GM21390 (cell line): Measurements from ENCODE around the gene DNAJA1.

Experiments used
- ATAC-seq: cut with Tn5 transposase; IDR thresholded peaks from one replicate; pipeline ENCODE4 v1.9.1; 2021; ENCODE audit not compliant: unreplicated experiment

Gene DNAJA1

DNA sequence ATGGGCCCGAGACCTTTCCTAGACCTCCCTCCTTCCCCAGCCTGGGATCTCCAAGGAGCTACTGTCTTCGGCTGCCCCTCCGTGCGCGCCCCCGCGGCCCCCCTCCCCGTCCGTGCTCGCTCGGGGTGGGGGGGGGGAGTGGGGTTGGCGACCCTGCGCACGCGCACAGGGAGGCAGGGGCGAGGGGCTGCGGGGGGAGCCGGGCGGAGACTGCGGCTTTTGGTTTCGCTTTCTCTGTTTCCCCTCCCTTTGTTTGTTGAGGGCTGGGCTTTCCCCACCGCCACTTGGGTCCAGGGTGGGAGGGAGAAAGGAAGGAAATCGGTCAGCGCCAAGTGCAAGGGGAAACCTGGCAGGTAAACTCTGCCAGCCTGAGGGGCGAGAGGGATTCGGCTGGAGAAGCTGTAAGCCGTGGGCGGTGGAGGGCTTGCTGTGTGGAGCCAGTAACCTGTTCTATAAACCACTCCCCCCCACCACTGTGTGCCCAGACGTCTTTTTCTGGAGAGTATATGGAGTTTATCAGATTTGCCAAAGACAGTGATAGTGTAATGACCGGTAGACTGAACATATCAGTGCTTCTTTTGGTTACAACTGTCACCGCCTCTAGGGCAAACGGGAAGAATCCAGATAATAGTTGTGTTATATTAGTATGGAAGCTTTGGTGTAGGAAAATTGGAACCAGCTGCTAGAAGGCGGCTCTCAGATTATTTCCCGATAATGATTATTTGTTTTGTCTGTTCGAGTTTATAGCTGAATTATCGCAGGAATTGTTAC, 684 bp downstream of the DNAJA1 start:
- ATAC-seq = peak; percentile 42

DNA sequence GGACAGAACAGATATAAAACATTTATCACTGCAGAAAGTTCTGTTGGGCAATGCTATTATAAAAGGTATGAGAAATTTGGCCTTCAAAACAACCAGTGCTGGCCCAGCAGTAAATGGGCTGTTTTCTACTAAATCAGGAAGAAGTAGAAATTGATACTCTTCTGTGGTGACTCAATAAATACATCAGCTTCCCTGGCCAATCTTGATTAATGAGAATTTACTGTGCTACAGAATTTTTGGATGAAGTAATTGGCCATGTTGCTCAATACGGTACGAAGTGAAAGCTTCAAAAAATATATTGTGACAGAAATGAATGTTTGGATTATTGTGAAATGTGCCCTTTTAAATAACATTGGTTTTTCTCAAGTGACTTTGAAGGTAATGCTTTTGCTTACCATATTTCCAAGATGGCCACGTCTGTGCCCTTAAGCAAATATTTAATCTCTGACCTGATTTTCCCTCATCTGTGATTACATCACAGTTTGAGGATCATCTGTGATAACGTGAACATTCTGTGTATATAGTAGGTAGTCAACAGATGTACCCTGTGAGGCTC, 4.2 kb downstream of the DNAJA1 start:
- ATAC-seq = no peak

DNA sequence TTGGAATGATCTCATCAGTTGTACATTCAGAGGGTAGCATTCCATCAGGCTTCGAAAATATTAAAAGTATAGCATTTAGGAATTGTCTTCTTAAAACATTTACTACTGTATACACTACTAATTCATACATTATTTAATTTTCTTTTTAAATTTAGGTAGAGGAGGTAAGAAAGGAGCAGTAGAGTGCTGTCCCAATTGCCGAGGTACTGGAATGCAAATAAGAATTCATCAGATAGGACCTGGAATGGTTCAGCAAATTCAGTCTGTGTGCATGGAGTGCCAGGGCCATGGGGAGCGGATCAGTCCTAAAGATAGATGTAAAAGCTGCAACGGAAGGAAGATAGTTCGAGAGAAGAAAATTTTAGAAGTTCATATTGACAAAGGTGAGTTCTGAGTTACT, 5.2 kb downstream of the DNAJA1 start:
- ATAC-seq = no peak

DNA sequence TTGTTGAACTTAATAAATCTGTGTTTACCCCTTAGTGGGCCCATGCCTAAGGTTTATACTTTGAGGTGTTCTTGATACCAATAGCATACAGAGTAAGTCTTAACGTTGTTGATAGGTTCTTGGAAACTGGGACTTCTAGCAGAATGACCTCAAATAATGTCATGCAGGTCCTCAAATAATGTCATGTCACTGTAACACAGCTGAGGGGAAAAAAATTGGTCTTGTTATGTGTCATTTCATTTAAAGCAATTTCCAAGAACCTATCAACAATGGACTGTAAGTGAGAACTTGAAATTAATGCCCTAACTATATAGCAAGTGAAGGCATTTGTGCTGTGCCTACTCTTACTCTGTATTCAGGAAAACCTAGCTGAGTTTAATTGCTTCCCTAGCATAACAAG, 7.2 kb downstream of the DNAJA1 start:
- no peak for ATAC-seq

DNA sequence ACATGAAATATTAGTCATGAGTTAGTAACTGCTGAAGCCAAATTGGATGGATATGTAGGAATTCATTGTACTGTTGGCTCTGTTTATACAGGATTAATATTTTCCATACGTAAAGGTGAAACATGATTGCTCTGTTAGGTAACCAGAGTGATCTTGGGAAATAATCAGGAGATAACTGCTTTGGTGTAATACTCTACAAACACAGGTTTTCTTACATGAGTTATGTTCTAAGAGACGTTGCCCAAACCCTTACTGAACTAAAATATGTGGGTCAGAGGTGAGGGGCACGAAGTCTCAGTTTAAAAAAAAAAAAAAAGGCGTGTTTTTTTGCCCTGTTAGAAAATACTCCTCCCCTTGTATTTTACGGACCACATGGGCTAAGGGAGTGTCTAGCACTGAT, 7.8 kb downstream of the DNAJA1 start:
- ATAC-seq = no peak

DNA sequence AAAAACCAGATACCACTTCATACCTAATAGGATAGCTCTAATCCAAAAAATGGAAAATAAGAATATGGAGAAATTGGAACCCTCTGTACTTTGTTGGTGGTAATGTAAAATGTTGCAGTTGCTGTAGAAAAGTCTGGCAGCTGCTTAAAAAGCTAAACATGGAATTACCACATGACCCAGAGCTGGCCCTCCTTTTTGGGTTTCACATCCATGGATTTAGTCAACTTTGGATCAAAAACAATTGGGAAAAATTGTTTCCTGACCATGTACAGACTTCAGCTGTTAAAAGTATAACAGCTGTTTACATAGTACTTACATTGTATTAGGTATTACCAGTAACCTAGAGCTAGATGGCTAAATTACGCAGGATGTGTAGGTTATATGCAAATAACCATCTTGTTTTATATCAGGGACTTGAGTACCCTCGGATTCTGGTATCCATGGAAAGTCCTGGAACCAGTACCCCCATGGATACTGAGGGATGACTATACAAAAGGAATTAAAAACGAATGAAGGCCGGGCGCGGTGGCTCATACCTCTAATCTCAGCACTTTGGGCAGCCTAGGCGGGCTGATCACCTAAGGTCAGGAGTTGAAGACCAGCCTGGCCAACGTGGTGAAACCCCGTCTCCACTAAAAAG, 15.8 kb downstream of the DNAJA1 start:
- no peak for ATAC-seq

DNA sequence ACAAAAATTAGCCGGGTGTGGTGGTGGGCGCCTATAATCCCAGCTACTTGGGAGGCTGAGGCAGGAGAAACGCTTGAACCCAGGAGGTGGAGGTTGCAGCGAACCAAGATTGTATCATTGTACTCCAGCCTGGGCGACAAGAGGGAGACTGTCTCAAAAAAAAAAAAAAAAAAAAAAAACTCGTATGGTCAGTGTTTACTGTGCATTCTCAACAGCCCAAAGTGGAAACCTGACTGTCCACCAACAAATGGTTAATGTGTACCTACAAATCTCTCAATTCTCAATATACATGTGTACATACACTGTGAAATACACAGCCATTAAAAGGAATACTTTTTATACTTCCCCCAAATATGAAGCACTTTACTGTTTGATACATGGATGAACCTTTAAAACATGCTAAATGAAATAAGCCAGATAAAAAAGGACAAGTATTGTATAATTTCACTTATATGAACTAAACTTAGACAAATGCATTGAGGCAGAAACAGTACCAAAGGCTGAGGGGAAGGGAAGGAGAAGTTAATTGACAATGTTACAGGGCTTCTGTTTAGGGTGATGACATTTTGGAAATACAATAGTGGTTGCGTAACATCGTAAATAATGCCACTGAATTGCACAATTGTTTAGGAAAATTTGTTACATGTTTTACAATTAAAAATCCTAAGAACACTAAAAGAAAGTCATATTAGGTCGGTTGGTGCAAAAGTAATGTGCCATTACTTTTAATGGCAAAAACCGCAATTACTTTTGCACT, 16.5 kb downstream of the DNAJA1 start:
- ATAC-seq = no peak

DNA sequence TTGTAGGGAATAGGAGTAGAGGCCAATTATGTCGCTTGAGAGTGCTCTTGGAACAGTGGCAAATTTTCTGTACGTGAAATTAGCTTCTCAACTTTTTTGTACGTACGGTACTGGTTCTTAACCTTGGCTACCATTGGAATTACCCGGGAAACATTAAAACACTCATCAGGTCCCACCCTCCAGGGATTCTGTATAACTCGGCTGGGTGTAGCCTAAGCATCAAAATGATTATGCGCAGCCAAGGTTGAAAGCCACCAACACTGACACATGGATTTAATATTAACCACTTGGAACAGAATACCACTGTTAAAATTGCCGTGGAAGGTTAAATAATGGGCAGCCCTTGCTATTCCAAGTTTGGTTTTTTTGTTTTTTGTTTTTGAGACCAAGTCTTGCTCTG, 17.4 kb downstream of the DNAJA1 start:
- ATAC-seq = no peak

DNA sequence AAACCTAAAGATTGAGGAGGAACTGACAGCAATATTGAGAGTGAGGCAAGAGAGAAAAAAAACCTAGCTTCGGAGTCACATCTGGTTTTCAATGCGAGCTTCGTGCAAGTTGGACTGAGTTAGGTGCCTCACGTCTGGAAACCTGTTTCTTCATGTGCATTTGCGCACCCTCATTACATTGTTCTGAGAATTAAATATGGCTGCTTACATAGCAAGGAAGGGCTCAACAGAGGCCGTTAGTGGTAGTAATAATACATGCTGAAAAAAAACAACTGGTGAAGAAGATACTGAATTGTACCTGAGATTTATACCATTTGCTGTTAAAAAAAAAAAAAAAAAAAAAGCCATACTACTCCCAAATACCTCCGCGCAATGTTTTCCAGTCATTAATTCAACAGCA, 18.6 kb downstream of the DNAJA1 start:
- ATAC-seq = no peak

DNA sequence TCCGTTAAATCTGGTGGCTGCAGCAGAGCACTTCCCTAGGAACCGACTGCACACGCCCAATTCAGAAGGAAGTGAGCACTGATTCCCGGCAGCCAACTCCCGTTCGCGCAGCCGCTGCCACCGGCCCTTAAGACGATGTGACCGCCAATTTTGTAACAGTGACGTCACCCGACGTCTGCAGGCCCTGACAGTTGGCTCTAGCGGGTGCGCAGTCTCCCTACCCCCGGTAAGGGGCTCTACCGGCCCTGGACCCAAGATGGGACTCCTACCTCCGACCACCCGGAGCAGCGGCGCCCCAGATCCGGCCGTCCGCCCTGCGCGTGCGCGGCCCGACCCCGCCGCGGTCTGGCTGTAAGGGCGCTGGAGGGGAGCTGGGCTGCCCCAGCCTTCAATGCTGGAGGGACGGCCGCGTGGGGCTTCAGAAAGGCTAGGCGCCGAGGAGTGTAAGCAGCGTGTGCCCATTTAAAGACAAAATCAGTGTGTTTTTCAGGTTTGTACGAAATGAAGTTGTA, 19.1 kb downstream of the DNAJA1 start:
- ATAC-seq = peak; percentile 85

DNA sequence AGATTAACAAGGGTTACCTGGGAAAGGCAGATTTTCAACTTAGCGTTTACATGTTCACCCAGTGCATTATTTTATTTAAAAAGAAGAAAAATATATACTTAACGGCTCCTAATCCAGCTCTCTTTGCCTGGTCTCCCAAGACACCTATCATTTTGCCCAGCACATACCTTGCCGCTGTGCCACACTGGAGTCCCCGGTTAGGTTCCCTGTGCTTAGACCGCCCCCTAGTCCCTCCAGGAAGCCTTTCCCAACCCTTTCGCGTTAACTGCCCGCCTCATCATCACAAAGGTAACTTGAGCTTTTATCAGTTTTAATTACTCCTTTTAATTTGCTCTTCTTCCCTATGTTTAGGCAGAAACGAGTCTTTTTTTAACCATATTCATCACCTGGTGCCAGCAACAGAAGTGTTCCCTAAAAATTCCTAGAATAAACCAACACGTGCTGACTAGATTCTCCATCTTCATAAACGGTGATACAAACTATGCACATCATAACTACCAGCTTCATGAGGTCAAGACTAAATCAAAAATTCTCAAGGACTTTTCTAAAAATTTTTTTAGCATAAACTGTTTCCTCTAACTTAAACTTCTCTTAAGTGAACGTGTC, 19.7 kb downstream of the DNAJA1 start:
- ATAC-seq = no peak

DNA sequence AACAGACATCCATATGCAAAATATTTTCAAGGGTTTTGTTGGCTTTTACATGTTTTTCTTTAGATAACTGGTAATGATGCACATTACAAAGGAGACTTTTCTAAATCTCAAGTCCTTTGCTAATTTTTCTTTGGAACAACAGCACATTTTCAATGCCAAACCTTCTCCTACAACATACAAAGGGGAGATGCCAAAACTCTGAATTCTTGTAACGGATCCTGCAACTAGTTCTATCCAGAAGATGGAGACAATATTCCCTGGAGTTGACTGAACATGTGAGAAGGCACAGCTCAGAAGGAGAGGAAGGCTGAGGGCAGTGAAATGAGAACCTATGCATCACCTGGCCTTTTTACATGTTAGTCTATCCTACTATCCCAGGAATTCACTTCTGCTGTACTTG, 21.0 kb downstream of the DNAJA1 start:
- no peak for ATAC-seq

DNA sequence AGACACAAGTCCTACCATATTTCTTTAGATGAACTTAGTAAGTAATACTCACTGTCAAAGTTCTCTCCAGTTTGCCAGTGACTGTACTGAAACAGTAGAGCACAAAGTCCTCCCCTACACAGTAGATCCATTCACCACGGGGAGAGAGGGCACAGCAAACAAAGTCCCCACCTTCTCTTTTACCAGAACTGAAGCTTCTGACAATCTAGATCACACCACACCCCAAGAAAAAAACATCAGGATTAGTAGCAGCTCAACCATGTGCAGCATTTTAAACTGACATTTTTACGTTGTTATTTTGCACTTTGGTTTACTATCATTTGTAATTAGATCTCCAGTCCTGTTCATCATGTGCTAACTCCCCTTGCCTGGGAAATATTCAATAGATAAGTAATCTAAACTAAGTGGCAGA, 23.0 kb downstream of the DNAJA1 start:
- no peak for ATAC-seq

DNA sequence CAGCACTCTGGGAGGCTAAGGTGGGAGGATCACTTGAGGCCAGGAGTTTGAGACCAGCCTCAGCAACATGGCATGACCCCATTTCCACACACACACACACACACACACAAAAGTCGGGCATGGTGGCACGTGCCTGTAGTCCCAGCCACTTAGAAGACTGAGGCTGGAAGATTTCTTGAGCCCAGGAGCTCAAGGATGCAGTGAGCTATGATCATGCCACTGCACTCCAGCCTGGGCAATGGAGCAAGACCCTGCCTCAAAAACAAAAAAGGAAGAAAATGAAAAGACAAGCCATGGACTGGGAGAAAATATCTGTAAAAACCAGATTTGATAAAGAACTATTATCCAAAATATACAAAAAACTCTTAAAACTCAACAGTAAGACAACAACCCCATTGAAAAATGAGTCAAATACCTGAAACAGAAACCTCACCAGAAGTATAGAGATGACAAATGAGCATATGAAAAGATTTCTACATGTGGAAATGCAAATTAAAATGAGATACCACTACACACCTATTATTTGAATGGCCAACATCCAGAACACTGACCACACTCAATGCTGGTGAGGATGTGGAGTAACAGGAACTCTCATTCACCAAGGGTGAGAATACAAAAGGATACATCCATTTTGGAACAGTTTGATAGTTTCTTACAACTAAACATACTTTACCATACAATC, 24.7 kb downstream of the DNAJA1 start:
- ATAC-seq = peak; percentile 88

DNA sequence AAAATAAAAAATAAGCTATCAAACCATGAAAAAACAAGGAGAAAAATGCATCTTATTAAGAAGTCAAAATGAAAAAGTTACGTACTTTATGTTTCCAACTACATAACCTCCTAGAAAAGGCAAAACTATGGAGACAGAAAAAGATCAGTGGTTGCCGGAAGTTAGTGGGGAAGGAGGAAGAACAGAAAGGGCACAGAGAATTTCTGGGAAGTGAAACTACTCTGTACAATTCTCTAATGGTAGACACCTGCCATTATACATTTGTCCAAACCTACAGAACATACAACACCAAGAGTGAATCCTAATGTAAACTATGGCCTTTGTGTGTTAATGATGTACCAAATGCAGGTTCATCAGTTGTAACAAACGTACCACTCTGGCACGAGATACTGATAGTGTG, 26.1 kb downstream of the DNAJA1 start:
- ATAC-seq = no peak

DNA sequence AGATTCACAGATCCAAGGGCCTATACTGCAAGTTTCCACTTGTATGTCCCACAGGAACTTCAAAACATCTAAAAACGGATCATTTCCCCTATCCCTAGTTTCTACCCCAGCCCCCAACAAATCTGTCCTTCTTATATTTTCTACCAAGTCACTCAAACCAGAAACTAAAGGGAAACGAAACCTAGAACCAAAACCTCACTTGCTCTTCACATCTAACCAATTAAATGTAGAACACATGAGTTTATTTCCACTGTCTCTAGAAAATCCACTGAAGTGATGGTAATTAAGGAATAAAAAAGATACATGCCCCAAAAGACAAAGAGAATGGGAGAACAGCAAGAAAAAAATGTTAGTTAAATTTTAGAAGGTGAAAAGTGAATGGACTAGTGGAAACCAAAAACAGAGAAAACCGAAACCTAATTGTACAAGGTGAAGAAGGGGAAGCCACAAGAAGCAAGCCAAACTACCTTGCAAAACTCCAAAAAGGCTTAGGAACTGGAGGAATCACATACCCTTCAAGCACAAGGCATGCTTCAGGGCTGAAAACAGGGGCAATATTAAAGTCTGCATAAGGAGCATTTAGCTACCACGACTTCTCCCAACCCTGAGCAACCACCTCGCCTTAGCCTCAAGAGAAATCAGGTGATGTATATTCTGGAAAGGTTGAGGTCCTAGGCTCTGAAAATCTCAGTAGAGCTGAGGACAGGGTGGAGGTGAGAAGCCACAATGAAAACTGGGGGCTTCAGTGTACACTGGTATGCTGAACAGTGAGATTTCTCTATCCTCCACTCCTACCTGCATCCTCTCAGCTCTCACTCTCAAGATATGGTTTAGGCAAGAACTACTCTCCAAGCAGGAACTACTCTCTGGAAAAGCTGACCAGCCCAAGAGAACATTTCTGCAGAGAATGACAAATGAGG, 40.3 kb downstream of the DNAJA1 start:
- peak; percentile 83 for ATAC-seq

DNA sequence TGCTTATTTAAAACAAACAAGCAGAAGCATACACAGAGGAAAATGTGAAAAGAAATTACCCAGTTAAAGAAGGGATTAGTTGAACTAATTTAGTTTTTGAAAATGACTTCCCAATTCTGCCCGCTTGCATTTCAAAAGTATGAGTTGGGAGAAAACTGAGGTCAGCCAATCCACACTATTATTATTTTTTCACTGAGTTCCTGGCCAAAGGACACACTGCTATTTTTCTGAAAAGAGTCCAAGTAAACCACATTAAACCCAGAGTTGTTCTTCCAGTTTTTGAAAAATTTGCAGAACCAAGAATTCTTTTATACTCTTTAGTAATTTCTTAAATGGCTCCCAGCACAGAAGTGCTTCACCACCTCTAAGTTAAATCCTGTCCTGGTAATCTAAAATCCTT, 43.9 kb downstream of the DNAJA1 start:
- ATAC-seq = no peak

DNA sequence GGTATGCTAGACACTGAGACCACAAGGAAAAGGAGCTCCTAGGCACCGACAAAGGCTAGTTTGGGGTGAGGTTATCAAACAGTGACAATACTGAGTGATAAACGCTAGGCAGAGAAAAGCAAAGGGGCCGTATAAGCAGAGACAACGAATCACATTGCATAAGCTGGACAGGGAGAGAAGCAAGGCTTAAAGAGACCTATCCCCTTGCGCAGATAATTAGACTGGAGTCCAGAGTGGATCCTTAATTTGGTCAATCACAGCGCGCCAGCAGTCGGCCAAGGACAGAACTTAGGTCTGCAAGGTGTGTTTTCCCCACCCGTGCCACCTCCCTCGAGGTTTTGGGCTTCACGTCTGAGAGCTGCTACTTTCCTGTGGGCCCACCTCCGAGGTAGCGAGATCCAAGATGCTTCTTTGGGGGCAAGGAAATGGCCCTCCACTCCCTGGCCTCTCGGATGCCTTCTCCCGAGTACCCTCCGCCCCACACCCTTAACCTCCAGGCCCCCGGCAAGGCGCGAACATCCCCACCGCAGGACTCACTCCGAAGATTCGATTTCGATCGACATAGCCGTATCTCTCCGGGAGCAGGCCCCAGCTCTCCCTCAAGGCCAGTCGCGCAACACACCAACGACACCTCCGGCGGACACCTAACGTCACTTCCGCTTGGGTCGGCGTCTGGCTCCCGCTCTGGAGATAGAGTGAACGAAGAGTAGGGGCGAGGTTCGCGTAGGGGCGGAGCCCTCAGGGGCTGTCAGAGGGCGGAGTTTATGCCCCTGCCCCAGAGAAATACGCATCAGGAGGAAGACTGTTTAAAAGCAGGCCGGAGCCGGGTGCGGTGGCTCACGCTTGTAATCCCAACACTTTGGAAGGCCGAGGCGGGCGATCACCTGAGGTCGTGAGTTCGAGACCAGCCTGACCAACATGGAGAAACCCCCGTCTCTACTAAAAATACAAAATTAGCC, 51.3 kb downstream of the DNAJA1 start, which contains the start of gene SMU1:
Gene SMU1, minus strand, starts transcription at position 629 of the 959 bp plus-strand sequence. Its CDS starts 66 bp downstream, at position 563.
- peak; percentile 98 for ATAC-seq
